IPS-18a (cell line): ENCODE results near the gene RFFL.
"Not testable (repeated sequence)": the region's sequence is repeated elsewhere in the genome, so short reads cannot be mapped to it uniquely, and the experiment has no call there.

ENCODE experiments used
- H3K27ac ChIP-seq: one replicate; pipeline ENCODE4 v1.5.1; 2013; ENCODE audit warnings: low read length
- H3K27me3 ChIP-seq: one replicate; pipeline ENCODE4 v1.6.1; 2013; ENCODE audit warnings: mild to moderate bottlenecking, low read length; ENCODE audit not compliant: control insufficient read depth, insufficient read depth
- H3K36me3 ChIP-seq: one replicate; pipeline ENCODE4 v1.6.1; 2013; ENCODE audit warnings: low read depth, low read length; ENCODE audit not compliant: control insufficient read depth
- H3K4me1 ChIP-seq: one replicate; pipeline ENCODE4 v1.6.1; 2013; ENCODE audit warnings: low read depth, low read length; ENCODE audit not compliant: control insufficient read depth
- H3K4me3 ChIP-seq: one replicate; pipeline ENCODE4 v1.5.1; 2013; ENCODE audit warnings: low read length
- H3K9ac ChIP-seq: one replicate; pipeline ENCODE4 v1.6.1; 2013; ENCODE audit warnings: mild to moderate bottlenecking, low read length, moderate library complexity
- H3K9me3 ChIP-seq: one replicate; pipeline ENCODE4 v1.6.1; 2013; ENCODE audit warnings: low read depth, low read length; ENCODE audit not compliant: control insufficient read depth

The RFFL gene

GRCh38 chr17:35000965-35001364 lies 62.5 kb downstream of the RFFL start:
- not testable (repeated sequence) for H3K9me3 ChIP-seq, H3K4me3 ChIP-seq, H3K4me1 ChIP-seq, H3K27me3 ChIP-seq, H3K27ac ChIP-seq, H3K9ac ChIP-seq
- H3K36me3 ChIP-seq = peaks cover 94% of the 10 kb centered on the region

DNA sequence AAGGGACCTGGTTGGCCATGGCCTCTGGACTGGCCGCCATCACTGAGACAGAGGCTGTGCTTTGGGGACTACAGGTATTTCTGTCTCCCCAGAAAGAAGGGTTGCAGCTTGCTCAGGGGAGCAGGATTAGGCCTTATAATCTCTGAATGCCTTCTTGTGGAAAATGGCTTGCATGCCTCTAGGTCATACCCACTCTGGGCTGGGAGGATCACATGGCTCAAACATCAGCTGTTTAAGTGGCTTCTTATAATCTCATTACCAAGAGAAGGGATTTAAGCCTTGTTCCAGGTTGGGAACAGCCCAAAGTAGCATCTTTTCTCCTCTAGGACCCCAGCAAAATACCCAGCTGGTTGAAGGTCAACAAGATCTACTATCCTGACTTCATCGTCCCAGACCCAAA lies 64.1 kb downstream of the RFFL start:
- H3K27ac ChIP-seq = no peak overlapping the region
- H3K27me3 ChIP-seq = no peaks in the 10 kb centered on the region
- peaks cover 95% of the 10 kb centered on the region for H3K36me3 ChIP-seq
- H3K4me3 ChIP-seq = no peak overlapping the region
- no peaks in the 10 kb centered on the region for H3K9me3 ChIP-seq
- no peaks in the 10 kb centered on the region for H3K4me1 ChIP-seq
- H3K9ac ChIP-seq = no peak overlapping the region

GRCh38 chr17:34998205-34998604 lies 65.3 kb downstream of the RFFL start:
- H3K27ac ChIP-seq = no peak overlapping the region
- H3K4me1 ChIP-seq = no peaks in the 10 kb centered on the region
- no peak overlapping the region for H3K9ac ChIP-seq
- peaks cover 97% of the 10 kb centered on the region for H3K36me3 ChIP-seq
- no peaks in the 10 kb centered on the region for H3K27me3 ChIP-seq
- no peak overlapping the region for H3K4me3 ChIP-seq
- H3K9me3 ChIP-seq = no peaks in the 10 kb centered on the region

GRCh38 chr17:34997355-34997862 lies 66.1 kb downstream of the RFFL start:
- H3K36me3 ChIP-seq = peaks cover 97% of the 10 kb centered on the region
- H3K9ac ChIP-seq = no peak overlapping the region

GRCh38 chr17:34996422-34997285 lies 66.9 kb downstream of the RFFL start:
- no peaks in the 10 kb centered on the region for H3K4me1 ChIP-seq
- H3K4me3 ChIP-seq = no peak overlapping the region
- no peak overlapping the region for H3K9ac ChIP-seq
- H3K9me3 ChIP-seq = no peaks in the 10 kb centered on the region
- H3K27ac ChIP-seq = no peak overlapping the region
- no peaks in the 10 kb centered on the region for H3K27me3 ChIP-seq
- peaks cover 97% of the 10 kb centered on the region for H3K36me3 ChIP-seq

More at GRCh38 chr17:34997355-34997862, 66.1 kb downstream of the RFFL start:
- Histone ChIP-seq H3K27ac (no peak overlapping the region), H3K9me3 (no peaks in the 10 kb centered on the region), H3K27me3 (no peaks in the 10 kb centered on the region), H3K4me1 (no peaks in the 10 kb centered on the region), H3K4me3 (no peak overlapping the region)

- Histone ChIP-seq H3K9ac (no peak overlapping the region), H3K4me3 (no peak overlapping the region), H3K36me3 (peaks cover 95% of the 10 kb centered on the region), H3K27ac (no peak overlapping the region), H3K4me1 (no peaks in the 10 kb centered on the region), H3K9me3 (no peaks in the 10 kb centered on the region), H3K27me3 (no peaks in the 10 kb centered on the region)
Observed at GRCh38 chr17:34993031-34993430, 70.5 kb downstream of the RFFL start.

DNA sequence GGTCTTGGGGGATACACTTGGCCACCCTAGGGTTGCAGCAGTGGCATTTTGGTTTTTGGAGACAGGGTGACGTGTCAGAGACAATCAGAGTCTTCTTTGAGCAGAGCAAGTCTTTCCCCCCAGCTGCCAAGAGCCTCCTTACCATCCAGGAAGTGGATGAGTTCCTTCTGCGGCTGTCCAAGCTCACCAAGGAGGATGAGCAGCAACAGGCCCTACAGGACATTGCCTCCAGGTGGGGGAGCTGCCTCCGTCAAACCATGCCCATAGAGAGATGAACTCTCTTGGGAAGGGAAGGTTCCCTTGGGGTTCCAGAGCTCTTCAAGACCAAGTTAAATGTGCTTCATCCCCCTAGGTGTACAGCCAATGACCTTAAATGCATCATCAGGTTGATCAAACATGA lies 71.9 kb downstream of the RFFL start:
- peaks cover 90% of the 10 kb centered on the region for H3K36me3 ChIP-seq

GRCh38 chr17:34990921-34991365 lies 72.6 kb downstream of the RFFL start:
- Histone ChIP-seq H3K9ac (no peak overlapping the region), H3K4me3 (no peak overlapping the region), H3K27me3 (no peaks in the 10 kb centered on the region), H3K4me1 (no peaks in the 10 kb centered on the region), H3K27ac (no peak overlapping the region), H3K36me3 (peaks cover 90% of the 10 kb centered on the region), H3K9me3 (no peaks in the 10 kb centered on the region)

More for the DNA sequence above, 71.9 kb downstream of the RFFL start:
- no peak overlapping the region for H3K4me3 ChIP-seq
- H3K27me3 ChIP-seq = no peaks in the 10 kb centered on the region
- H3K9me3 ChIP-seq = no peaks in the 10 kb centered on the region
- no peaks in the 10 kb centered on the region for H3K4me1 ChIP-seq
- no peak overlapping the region for H3K27ac ChIP-seq
- H3K9ac ChIP-seq = no peak overlapping the region

DNA sequence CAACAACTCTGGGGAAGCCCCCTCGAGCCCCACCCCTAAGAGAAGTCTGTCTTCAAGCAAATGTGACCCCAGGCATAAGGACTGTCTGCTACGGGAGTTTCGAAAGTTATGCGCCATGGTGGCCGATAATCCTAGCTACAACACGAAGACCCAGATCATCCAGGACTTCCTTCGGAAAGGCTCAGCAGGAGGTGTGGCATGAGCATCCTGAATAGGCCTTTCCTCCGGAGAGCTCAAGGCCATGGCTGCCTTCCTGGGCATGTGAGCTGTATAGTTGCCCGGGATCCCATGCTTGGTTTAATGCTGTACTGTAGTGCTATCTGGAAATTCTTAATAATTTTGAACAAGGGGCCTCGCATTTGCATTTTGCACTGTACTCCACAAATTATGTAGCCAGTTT lies 74.0 kb downstream of the RFFL start:
- Histone ChIP-seq H3K4me3 (no peak overlapping the region), H3K4me1 (no peaks in the 10 kb centered on the region), H3K27me3 (no peaks in the 10 kb centered on the region), H3K9me3 (no peaks in the 10 kb centered on the region), H3K9ac (no peak overlapping the region), H3K36me3 (peaks cover 84% of the 10 kb centered on the region), H3K27ac (no peak overlapping the region)

GRCh38 chr17:34988644-34989043 lies 74.9 kb downstream of the RFFL start:
- no peaks in the 10 kb centered on the region for H3K27me3 ChIP-seq
- no peaks in the 10 kb centered on the region for H3K4me1 ChIP-seq
- no peak overlapping the region for H3K27ac ChIP-seq
- peaks cover 84% of the 10 kb centered on the region for H3K36me3 ChIP-seq
- H3K4me3 ChIP-seq = no peak overlapping the region
- H3K9ac ChIP-seq = no peak overlapping the region
- no peaks in the 10 kb centered on the region for H3K9me3 ChIP-seq

DNA sequence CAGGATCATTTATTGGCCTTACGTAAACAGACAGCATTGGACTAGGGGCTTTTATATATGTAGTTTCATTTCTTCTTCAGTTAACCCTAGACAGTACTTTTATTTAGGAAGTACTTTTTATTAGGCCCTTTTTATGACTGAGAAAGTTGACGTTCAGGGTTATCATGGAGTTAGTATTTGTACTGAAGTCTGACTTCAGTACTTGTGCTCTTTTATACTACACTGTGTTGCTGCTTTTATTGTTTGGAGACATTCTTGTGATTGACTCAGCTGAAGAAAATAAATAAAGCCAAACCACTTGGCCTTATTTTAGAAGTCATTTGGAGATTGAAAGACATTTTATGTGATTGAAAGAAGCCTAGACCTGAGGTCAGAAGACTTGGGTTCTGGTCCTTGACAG lies 76.3 kb downstream of the RFFL start:
- Histone ChIP-seq H3K9ac (no peak overlapping the region), H3K4me3 (no peak overlapping the region), H3K4me1 (no peaks in the 10 kb centered on the region), H3K9me3 (no peaks in the 10 kb centered on the region), H3K27ac (no peak overlapping the region), H3K27me3 (no peaks in the 10 kb centered on the region), H3K36me3 (peaks cover 77% of the 10 kb centered on the region)
